HK-2 (cell line): ENCODE results near the gene TMEM138.

Source experiments
- DNase-seq: peaks from one replicate; pipeline ENCODE4 v3.0.0-alpha.2; 2018; ENCODE audit not compliant: unreplicated experiment

TMEM138 gene

GRCh38 chr11:61342207-61342803 lies 19.9 kb upstream of the TMEM138 start:
- DNase-seq = no peak

- DNase-seq = no peak
Observed at GRCh38 chr11:61343792-61344745, 18.1 kb upstream of the TMEM138 start.

- no peak for DNase-seq
Observed at GRCh38 chr11:61345170-61345610, 17.0 kb upstream of the TMEM138 start.

GRCh38 chr11:61345954-61346843 lies 16.0 kb upstream of the TMEM138 start:
- DNase-seq = no peak

- DNase-seq = no peak
Observed at GRCh38 chr11:61347916-61348461, 14.2 kb upstream of the TMEM138 start.

GRCh38 chr11:61349189-61349751 lies 12.9 kb upstream of the TMEM138 start:
- no peak for DNase-seq

- no peak for DNase-seq
Observed at GRCh38 chr11:61349916-61350315, 12.3 kb upstream of the TMEM138 start.

- no peak for DNase-seq
Observed at GRCh38 chr11:61350336-61350735, 11.8 kb upstream of the TMEM138 start.

GRCh38 chr11:61350803-61351202 lies 11.4 kb upstream of the TMEM138 start:
- no peak for DNase-seq

- DNase-seq = no peak
Observed at GRCh38 chr11:61352038-61352437, 10.1 kb upstream of the TMEM138 start.

- DNase-seq = no peak
Observed at GRCh38 chr11:61353131-61354067, 8.8 kb upstream of the TMEM138 start.

GRCh38 chr11:61354208-61354607 lies 8.0 kb upstream of the TMEM138 start:
- DNase-seq = no peak

- no peak for DNase-seq
Observed at GRCh38 chr11:61356706-61357105, 5.5 kb upstream of the TMEM138 start.

- no peak for DNase-seq
Observed at GRCh38 chr11:61357233-61357893, 4.8 kb upstream of the TMEM138 start.

- DNase-seq = no peak
Observed at GRCh38 chr11:61357894-61358239, 4.3 kb upstream of the TMEM138 start.

- no peak for DNase-seq
Observed at GRCh38 chr11:61358566-61358965, 3.6 kb upstream of the TMEM138 start.

GRCh38 chr11:61359516-61359915 lies 2.7 kb upstream of the TMEM138 start:
- no peak for DNase-seq

- DNase-seq = no peak
Observed at GRCh38 chr11:61361237-61361740, 885 bp upstream of the TMEM138 start.

GRCh38 chr11:61362542-61362875 lies 335 bp downstream of the TMEM138 start:
- no peak for DNase-seq
